DMS153 (cell line): ENCODE data around the gene CLDN15.
"Not testable (repeated sequence)": the region's sequence is repeated elsewhere in the genome, so short reads cannot be mapped to it uniquely, and the experiment has no call there.

Experiments
- DNase-seq: peaks from one replicate; lab custom pipeline; 2025; lab: John Stamatoyannopoulos, UW

The CLDN15 gene

GRCh38 chr7:101199522-101199921, 38.1 kb downstream of the CLDN15 start:
- DNase-seq = not testable (repeated sequence)

GRCh38 chr7:101198476-101198875, 39.1 kb downstream of the CLDN15 start:
- no peak for DNase-seq

GRCh38 chr7:101197991-101198390, 39.6 kb downstream of the CLDN15 start:
- no peak for DNase-seq

- DNase-seq = no peak
Observed at GRCh38 chr7:101195884-101196283, 41.7 kb downstream of the CLDN15 start.

GRCh38 chr7:101189109-101189508, 48.5 kb downstream of the CLDN15 start:
- DNase-seq = no peak

- no peak for DNase-seq
Observed at GRCh38 chr7:101186844-101187428, 50.7 kb downstream of the CLDN15 start.

- no peak for DNase-seq
Observed at GRCh38 chr7:101186194-101186593, 51.4 kb downstream of the CLDN15 start.

- DNase-seq = no peak
Observed at GRCh38 chr7:101185258-101185839, 52.3 kb downstream of the CLDN15 start.
